Measurements from ENCODE around the gene PROSER3. TPM values are rescaled to one million over a fixed set of nuclear protein-coding genes. Genes with fewer than 3 reads are reported as not detected.

The PROSER3 gene
- total and polyA plus RNA-seq, 9 of the 15 experiments (the other 6 are each of a cell fraction or from before 2014, with no cell fraction given): 1.0 to 39.5 (median 5.1) TPM

DNA sequence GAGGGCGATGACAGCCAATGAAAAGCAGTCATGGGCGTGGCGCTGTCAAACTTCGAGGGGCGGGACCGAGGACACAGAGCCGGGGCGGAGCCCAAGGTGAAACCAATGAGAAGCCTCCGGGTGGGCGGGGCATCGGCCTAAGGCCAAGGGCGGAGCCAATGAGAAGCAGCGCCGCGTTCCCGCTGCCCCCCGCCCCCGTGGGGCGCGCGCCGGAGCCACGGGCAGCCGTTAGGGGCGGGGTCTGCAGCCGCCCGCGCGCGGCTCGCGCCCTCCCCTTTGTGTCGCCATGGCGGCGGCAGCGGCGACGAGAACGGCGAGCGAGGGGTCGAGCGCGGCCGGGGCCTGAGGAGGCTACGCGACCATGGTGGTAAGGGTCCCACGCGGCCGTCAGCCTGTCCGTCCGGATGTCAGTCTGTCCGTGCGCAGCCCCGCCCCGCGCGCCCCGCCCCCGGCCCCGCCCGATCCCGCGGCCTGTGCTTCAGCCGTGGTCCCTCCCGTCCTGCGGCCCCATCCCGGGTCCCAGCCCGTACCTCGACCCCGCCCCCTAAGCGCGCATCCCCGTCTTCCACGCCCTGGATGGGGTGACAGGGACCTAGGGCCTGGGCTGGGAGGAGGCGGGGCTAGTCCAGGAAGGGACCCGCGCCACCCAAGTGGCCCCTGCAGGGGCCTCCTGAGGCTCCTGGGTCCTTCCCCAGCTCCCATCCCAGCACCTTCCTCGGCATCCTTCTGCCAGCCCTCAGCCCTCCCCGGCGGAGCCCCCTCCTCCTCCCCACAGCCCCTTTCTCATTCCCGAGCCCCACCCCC, 17.5 kb downstream of the PROSER3 start, which contains the start of gene ARHGAP33 (continued):
- TF ChIP-seq, protein P1, sequence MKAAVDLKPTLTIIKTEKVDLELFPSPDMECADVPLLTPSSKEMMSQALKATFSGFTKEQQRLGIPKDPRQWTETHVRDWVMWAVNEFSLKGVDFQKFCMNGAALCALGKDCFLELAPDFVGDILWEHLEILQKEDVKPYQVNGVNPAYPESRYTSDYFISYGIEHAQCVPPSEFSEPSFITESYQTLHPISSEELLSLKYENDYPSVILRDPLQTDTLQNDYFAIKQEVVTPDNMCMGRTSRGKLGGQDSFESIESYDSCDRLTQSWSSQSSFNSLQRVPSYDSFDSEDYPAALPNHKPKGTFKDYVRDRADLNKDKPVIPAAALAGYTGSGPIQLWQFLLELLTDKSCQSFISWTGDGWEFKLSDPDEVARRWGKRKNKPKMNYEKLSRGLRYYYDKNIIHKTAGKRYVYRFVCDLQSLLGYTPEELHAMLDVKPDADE (conservative IDR thresholded peaks at IDR 0.05; ENCODE audit: control insufficient read depth, low read depth, low read length): 0 out of 2 replicates have a peak, but pooled peaks have one; percentile 49
- TF ChIP-seq CHD2 (IDR thresholded peaks at IDR 0.05; ENCODE audit: low read depth, low read length) (no peak), RBFOX2 (IDR thresholded peaks at IDR 0.05; ENCODE audit: low read depth, low read length) (peak; percentile 69), FOXJ3 (CRISPR knock-in tag; IDR thresholded peaks at IDR 0.05) (no peak), HNRNPH1 (optimal IDR thresholded peaks at IDR 0.05; ENCODE audit: low read depth, low read length) (no peak), MECOM (CRISPR knock-in tag; IDR thresholded peaks at IDR 0.05) (peak; percentile 95), ZNF57 (CRISPR knock-in tag; IDR thresholded peaks at IDR 0.05) (no peak), DNMT1 (IDR thresholded peaks at IDR 0.05) (no peak), CBX8 (IDR thresholded peaks at IDR 0.05; ENCODE audit: borderline replicate concordance, extremely low read depth, low read depth, low read length, poor library complexity, severe bottlenecking) (no peak), POLR3G (IDR thresholded peaks at IDR 0.05; ENCODE audit: extremely low read depth, insufficient read length, insufficient replicate concordance) (no peak), PCBP1 (IDR thresholded peaks at IDR 0.05; ENCODE audit: low read depth, low read length, poor library complexity, severe bottlenecking) (no peak), MBD2 (IDR thresholded peaks at IDR 0.05; ENCODE audit: borderline replicate concordance, low read depth) (peak; percentile 17; the same call in 1 of the 2 replicates), FOS (IDR thresholded peaks at IDR 0.05; ENCODE audit: extremely low read depth, insufficient read length) (peak; percentile 64), SMAD4 (CRISPR knock-in tag; conservative IDR thresholded peaks at IDR 0.05) (peak; percentile 42; the same call in 1 of the 2 replicates)
- TF ChIP-seq, protein P2, sequence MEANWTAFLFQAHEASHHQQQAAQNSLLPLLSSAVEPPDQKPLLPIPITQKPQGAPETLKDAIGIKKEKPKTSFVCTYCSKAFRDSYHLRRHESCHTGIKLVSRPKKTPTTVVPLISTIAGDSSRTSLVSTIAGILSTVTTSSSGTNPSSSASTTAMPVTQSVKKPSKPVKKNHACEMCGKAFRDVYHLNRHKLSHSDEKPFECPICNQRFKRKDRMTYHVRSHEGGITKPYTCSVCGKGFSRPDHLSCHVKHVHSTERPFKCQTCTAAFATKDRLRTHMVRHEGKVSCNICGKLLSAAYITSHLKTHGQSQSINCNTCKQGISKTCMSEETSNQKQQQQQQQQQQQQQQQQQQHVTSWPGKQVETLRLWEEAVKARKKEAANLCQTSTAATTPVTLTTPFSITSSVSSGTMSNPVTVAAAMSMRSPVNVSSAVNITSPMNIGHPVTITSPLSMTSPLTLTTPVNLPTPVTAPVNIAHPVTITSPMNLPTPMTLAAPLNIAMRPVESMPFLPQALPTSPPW (CRISPR knock-in tag; IDR thresholded peaks at IDR 0.05): peak; percentile 94
- TF ChIP-seq, protein P3, sequence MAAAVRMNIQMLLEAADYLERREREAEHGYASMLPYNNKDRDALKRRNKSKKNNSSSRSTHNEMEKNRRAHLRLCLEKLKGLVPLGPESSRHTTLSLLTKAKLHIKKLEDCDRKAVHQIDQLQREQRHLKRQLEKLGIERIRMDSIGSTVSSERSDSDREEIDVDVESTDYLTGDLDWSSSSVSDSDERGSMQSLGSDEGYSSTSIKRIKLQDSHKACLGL (CRISPR knock-in tag; IDR thresholded peaks at IDR 0.05; ENCODE audit: borderline replicate concordance, poor library complexity, severe bottlenecking): no peak
- TF ChIP-seq, protein P4, sequence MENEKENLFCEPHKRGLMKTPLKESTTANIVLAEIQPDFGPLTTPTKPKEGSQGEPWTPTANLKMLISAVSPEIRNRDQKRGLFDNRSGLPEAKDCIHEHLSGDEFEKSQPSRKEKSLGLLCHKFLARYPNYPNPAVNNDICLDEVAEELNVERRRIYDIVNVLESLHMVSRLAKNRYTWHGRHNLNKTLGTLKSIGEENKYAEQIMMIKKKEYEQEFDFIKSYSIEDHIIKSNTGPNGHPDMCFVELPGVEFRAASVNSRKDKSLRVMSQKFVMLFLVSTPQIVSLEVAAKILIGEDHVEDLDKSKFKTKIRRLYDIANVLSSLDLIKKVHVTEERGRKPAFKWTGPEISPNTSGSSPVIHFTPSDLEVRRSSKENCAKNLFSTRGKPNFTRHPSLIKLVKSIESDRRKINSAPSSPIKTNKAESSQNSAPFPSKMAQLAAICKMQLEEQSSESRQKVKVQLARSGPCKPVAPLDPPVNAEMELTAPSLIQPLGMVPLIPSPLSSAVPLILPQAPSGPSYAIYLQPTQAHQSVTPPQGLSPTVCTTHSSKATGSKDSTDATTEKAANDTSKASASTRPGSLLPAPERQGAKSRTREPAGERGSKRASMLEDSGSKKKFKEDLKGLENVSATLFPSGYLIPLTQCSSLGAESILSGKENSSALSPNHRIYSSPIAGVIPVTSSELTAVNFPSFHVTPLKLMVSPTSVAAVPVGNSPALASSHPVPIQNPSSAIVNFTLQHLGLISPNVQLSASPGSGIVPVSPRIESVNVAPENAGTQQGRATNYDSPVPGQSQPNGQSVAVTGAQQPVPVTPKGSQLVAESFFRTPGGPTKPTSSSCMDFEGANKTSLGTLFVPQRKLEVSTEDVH (IDR thresholded peaks at IDR 0.05; ENCODE audit: low read depth, partially characterized antibody): no peak

Data from K562 (cell line).